GM23338 (cell line): ENCODE measurements around the gene CPNE4. TPM values are rescaled to one million over a fixed set of nuclear protein-coding genes. Genes with fewer than 3 reads are reported as not detected.

Experiments
- ATAC-seq: fragments of 200-7000 bp; cut with Tn5 transposase; 3 replicates; pipeline ENCODE4 v1.9.1; 2020
- DNase-seq: peaks from one replicate; pipeline ENCODE4 v3.0.0-alpha.2; 2015; ENCODE audit warnings: low spot score
- H2AFZ ChIP-seq: fragments of 200-600 bp; sonication (generic); 2 replicates; pipeline ENCODE4 v1.8.0; 2016; ENCODE audit warnings: antibody characterized with exemption, mild to moderate bottlenecking, moderate library complexity
- H3F3A ChIP-seq: fragments of 200-600 bp; sonication (generic); replicated peaks from 2 replicates; pipeline ENCODE4 v1.8.0; 2017; ENCODE audit warnings: antibody characterized with exemption, mixed run types, low read depth
- H3K27ac ChIP-seq: fragments of 200-600 bp; sonication (generic); 2 replicates; pipeline ENCODE4 v1.6.1; 2016; ENCODE audit warnings: low read depth
- H3K27me3 ChIP-seq: fragments of 200-600 bp; sonication (generic); 2 replicates; pipeline ENCODE4 v1.8.0; 2016; ENCODE audit warnings: mild to moderate bottlenecking, mixed run types, moderate library complexity; ENCODE audit not compliant: insufficient read depth
- H3K36me3 ChIP-seq: fragments of 200-600 bp; sonication (generic); 2 replicates; pipeline ENCODE4 v1.8.0; 2016; ENCODE audit warnings: mild to moderate bottlenecking; ENCODE audit not compliant: insufficient read depth
- H3K4me1 ChIP-seq: fragments of 200-600 bp; sonication (generic); 2 replicates; pipeline ENCODE4 v1.8.0; 2016; ENCODE audit warnings: mild to moderate bottlenecking, moderate library complexity; ENCODE audit not compliant: insufficient read depth
- H3K4me2 ChIP-seq: fragments of 200-600 bp; sonication (generic); 2 replicates; pipeline ENCODE4 v1.7.1; 2017; ENCODE audit warnings: mixed run types
- H3K4me3 ChIP-seq: fragments of 200-600 bp; sonication (generic); 2 replicates; pipeline ENCODE4 v1.6.1; 2016; ENCODE audit warnings: mixed run types
- H3K79me2 ChIP-seq: fragments of 200-600 bp; sonication (generic); replicated peaks from 2 replicates; pipeline ENCODE4 v1.8.0; 2017; ENCODE audit warnings: mild to moderate bottlenecking; ENCODE audit not compliant: insufficient read depth
- H3K9me2 ChIP-seq: fragments of 200-600 bp; sonication (generic); 2 replicates; pipeline ENCODE4 v1.8.0; 2017; ENCODE audit not compliant: insufficient read depth
- H4K20me1 ChIP-seq: fragments of 200-600 bp; sonication (generic); replicated peaks from 2 replicates; pipeline ENCODE4 v1.8.0; 2017; ENCODE audit warnings: mild to moderate bottlenecking; ENCODE audit not compliant: insufficient read depth
- H3K27ac Mint-ChIP-seq: 2 replicates; pipeline ENCODE4 v1.8.0; 2020; ENCODE audit warnings: inconsistent platforms, mild to moderate bottlenecking, moderate library complexity, mixed read lengths
- H3K27me3 Mint-ChIP-seq: 3 replicates; pipeline ENCODE4 v1.8.0; 2022; ENCODE audit warnings: low read depth, mild to moderate bottlenecking, moderate library complexity, mixed read lengths, inconsistent platforms; ENCODE audit not compliant: insufficient read depth, poor library complexity
- H3K36me3 Mint-ChIP-seq: 3 replicates; pipeline ENCODE4 v1.8.0; 2021; ENCODE audit warnings: low read depth, mild to moderate bottlenecking, inconsistent platforms, moderate library complexity, mixed read lengths
- H3K4me1 Mint-ChIP-seq: 3 replicates; pipeline ENCODE4 v1.8.0; 2020; ENCODE audit warnings: mild to moderate bottlenecking, inconsistent platforms, mixed read lengths
- H3K4me3 Mint-ChIP-seq: 3 replicates; pipeline ENCODE4 v1.8.0; 2021; ENCODE audit warnings: moderate library complexity, mild to moderate bottlenecking, inconsistent platforms, mixed read lengths
- H3K9me3 Mint-ChIP-seq: 3 replicates; pipeline ENCODE4 v1.8.0; 2020; ENCODE audit warnings: moderate library complexity, mild to moderate bottlenecking, inconsistent platforms, mixed read lengths
- CREB1 ChIP-seq: fragments of 250-450 bp; sonication (Bioruptor Pico); IDR thresholded peaks from 2 replicates; pipeline ENCODE4 v1.5.0; 2020; ENCODE audit warnings: low read depth, mild to moderate bottlenecking, moderate library complexity
- EZH2 ChIP-seq: fragments of 200-600 bp; sonication (generic); IDR thresholded peaks from one replicate; pipeline ENCODE4 v1.8.0; 2017; ENCODE audit warnings: antibody characterized with exemption, mild to moderate bottlenecking, low read depth; ENCODE audit not compliant: unreplicated experiment
- EZH2phosphoT487 ChIP-seq: fragments of 200-600 bp; sonication (generic); IDR thresholded peaks from one replicate; pipeline ENCODE4 v1.8.1; 2018; ENCODE audit warnings: antibody characterized with exemption; ENCODE audit not compliant: unreplicated experiment
- JUNB ChIP-seq: IDR thresholded peaks from one replicate; pipeline ENCODE4 v1.6.1; 2016; ENCODE audit warnings: antibody characterized with exemption; ENCODE audit not compliant: unreplicated experiment
- NANOG ChIP-seq: IDR thresholded peaks from 2 replicates; pipeline ENCODE4 v1.6.1; 2016; ENCODE audit warnings: antibody characterized with exemption, borderline replicate concordance
- POLR2AphosphoS5 ChIP-seq: IDR thresholded peaks from 2 replicates; pipeline ENCODE4 v1.6.1; 2016; ENCODE audit warnings: antibody characterized with exemption, low read depth
- STAT1 ChIP-seq: IDR thresholded peaks from one replicate; pipeline ENCODE4 v1.6.1; 2016; ENCODE audit warnings: antibody characterized with exemption; ENCODE audit not compliant: unreplicated experiment
- ZNF114 ChIP-seq: fragments of 250-450 bp; sonication (Bioruptor Pico); IDR thresholded peaks from 2 replicates; pipeline ENCODE4 v1.5.0; 2020; ENCODE audit warnings: mild to moderate bottlenecking, moderate library complexity
- ZNF331 ChIP-seq: fragments of 250-450 bp; sonication (Bioruptor Pico); IDR thresholded peaks from 2 replicates; pipeline ENCODE4 v1.5.0; 2020; ENCODE audit warnings: low read depth, mild to moderate bottlenecking, moderate library complexity
- polyA plus RNA-seq: library from polyadenylated mRNA; unstranded; fragments of >200 nt; fragmentation: Nextera tagmentation; extraction: Ambion mirVana; gene quantifications from 2 replicates; pipeline ENCODE4 v1.2.1, GENCODE V29; 2016
- total RNA-seq: library from RNA; depleted of rRNA; stranded (reverse); fragments of >200 nt; shearing (Covaris generic); gene quantifications from 2 replicates; pipeline ENCODE4 v1.2.3, GENCODE V29; 2014
- TF ChIP-seq, protein P1 (sequence below): IDR thresholded peaks from 2 replicates; pipeline ENCODE4 v1.6.1; 2016; ENCODE audit warnings: antibody characterized with exemption
- TF ChIP-seq, protein P2 (sequence below): fragments of 250-450 bp; sonication (Bioruptor Pico); IDR thresholded peaks from 2 replicates; pipeline ENCODE4 v1.5.0; 2020; ENCODE audit warnings: mild to moderate bottlenecking, moderate library complexity
- TF ChIP-seq, protein P3 (sequence below), 2 experiments: fragments of 200-600 bp in 1 of 2; sonication (generic) in 1 of 2; conservative IDR thresholded peaks; 2 replicates each; pipeline versions ENCODE4 v1.5.1 to v1.6.1; 2016 to 2017; ENCODE audit warnings: antibody characterized with exemption in 2 of 2, low read depth in 2 of 2, mild to moderate bottlenecking in 2 of 2, moderate library complexity in 1 of 2
- TF ChIP-seq, protein P4 (sequence below): IDR thresholded peaks from one replicate; pipeline ENCODE4 v1.6.1; 2018; ENCODE audit warnings: antibody characterized with exemption; ENCODE audit not compliant: unreplicated experiment

CPNE4 gene
- total and polyA plus RNA-seq, 2 experiments from 2014 or later: 2.0 to 6.5 TPM

DNA sequence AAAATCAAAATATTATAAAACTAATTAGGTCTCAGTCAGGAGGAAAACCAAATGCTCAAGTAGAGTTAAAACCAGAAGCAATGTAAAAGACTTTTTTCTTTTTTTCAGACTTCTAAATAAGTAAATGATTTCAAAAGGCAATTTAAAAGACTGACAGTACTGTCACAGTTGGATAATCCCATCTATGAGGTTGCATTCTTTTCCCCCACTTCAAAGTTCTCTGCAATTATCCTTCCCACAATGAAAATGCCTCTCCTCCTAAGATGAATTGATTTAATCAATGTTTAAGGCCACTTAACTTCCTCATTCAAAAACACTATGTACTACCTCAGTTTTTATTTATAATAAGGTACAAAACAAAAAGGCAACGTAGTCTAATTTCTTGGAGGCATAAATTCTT, 540.1 kb downstream of the CPNE4 start:
- peaks cover 58% of the 10 kb centered on the region for H3K36me3 ChIP-seq
- no peak overlapping the region for H3K27ac Mint-ChIP-seq
- H3K27ac ChIP-seq: no peak overlapping the region

More for the DNA sequence above, 540.1 kb downstream of the CPNE4 start:
- Histone ChIP-seq H3K4me1 (no peaks in the 10 kb centered on the region), H3K27me3 (no peaks in the 10 kb centered on the region), H2AFZ (no peak overlapping the region), H3K9me2 (no peaks in the 10 kb centered on the region), H3K4me3 (no peak overlapping the region), H3K79me2 (peaks cover 89% of the 10 kb centered on the region), H3F3A (no peaks in the 10 kb centered on the region), H3K4me2 (no peak overlapping the region), H4K20me1 (peaks cover 8% of the 10 kb centered on the region; the same call in 1 of the 2 replicates)
- H3K27me3 Mint-ChIP-seq: no peaks in the 10 kb centered on the region
- no peak overlapping the region for H3K4me3 Mint-ChIP-seq
- H3K9me3 Mint-ChIP-seq: no peaks in the 10 kb centered on the region
- H3K4me1 Mint-ChIP-seq: no peaks in the 10 kb centered on the region
- no peak for TF ChIP-seq EZH2
- TF ChIP-seq, protein P1, sequence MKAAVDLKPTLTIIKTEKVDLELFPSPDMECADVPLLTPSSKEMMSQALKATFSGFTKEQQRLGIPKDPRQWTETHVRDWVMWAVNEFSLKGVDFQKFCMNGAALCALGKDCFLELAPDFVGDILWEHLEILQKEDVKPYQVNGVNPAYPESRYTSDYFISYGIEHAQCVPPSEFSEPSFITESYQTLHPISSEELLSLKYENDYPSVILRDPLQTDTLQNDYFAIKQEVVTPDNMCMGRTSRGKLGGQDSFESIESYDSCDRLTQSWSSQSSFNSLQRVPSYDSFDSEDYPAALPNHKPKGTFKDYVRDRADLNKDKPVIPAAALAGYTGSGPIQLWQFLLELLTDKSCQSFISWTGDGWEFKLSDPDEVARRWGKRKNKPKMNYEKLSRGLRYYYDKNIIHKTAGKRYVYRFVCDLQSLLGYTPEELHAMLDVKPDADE: no peak
- no peak for TF ChIP-seq CREB1 (CRISPR knock-in tag)
- TF ChIP-seq, protein P2, sequence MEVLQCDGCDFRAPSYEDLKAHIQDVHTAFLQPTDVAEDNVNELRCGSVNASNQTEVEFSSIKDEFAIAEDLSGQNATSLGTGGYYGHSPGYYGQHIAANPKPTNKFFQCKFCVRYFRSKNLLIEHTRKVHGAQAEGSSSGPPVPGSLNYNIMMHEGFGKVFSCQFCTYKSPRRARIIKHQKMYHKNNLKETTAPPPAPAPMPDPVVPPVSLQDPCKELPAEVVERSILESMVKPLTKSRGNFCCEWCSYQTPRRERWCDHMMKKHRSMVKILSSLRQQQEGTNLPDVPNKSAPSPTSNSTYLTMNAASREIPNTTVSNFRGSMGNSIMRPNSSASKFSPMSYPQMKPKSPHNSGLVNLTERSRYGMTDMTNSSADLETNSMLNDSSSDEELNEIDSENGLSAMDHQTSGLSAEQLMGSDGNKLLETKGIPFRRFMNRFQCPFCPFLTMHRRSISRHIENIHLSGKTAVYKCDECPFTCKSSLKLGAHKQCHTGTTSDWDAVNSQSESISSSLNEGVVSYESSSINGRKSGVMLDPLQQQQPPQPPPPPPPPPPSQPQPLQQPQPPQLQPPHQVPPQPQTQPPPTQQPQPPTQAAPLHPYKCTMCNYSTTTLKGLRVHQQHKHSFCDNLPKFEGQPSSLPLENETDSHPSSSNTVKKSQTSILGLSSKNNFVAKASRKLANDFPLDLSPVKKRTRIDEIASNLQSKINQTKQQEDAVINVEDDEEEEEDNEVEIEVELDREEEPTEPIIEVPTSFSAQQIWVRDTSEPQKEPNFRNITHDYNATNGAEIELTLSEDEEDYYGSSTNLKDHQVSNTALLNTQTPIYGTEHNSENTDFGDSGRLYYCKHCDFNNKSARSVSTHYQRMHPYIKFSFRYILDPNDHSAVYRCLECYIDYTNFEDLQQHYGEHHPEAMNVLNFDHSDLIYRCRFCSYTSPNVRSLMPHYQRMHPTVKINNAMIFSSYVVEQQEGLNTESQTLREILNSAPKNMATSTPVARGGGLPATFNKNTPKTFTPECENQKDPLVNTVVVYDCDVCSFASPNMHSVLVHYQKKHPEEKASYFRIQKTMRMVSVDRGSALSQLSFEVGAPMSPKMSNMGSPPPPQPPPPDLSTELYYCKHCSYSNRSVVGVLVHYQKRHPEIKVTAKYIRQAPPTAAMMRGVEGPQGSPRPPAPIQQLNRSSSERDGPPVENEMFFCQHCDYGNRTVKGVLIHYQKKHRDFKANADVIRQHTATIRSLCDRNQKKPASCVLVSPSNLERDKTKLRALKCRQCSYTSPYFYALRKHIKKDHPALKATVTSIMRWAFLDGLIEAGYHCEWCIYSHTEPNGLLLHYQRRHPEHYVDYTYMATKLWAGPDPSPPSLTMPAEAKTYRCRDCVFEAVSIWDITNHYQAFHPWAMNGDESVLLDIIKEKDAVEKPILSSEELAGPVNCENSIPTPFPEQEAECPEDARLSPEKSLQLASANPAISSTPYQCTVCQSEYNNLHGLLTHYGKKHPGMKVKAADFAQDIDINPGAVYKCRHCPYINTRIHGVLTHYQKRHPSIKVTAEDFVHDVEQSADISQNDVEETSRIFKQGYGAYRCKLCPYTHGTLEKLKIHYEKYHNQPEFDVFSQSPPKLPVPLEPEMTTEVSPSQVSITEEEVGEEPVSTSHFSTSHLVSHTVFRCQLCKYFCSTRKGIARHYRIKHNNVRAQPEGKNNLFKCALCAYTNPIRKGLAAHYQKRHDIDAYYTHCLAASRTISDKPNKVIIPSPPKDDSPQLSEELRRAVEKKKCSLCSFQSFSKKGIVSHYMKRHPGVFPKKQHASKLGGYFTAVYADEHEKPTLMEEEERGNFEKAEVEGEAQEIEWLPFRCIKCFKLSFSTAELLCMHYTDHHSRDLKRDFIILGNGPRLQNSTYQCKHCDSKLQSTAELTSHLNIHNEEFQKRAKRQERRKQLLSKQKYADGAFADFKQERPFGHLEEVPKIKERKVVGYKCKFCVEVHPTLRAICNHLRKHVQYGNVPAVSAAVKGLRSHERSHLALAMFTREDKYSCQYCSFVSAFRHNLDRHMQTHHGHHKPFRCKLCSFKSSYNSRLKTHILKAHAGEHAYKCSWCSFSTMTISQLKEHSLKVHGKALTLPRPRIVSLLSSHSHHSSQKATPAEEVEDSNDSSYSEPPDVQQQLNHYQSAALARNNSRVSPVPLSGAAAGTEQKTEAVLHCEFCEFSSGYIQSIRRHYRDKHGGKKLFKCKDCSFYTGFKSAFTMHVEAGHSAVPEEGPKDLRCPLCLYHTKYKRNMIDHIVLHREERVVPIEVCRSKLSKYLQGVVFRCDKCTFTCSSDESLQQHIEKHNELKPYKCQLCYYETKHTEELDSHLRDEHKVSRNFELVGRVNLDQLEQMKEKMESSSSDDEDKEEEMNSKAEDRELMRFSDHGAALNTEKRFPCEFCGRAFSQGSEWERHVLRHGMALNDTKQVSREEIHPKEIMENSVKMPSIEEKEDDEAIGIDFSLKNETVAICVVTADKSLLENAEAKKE (CRISPR knock-in tag): no peak
- TF ChIP-seq STAT1: no peak
- no peak for TF ChIP-seq EZH2phosphoT487
- TF ChIP-seq, protein P3, sequence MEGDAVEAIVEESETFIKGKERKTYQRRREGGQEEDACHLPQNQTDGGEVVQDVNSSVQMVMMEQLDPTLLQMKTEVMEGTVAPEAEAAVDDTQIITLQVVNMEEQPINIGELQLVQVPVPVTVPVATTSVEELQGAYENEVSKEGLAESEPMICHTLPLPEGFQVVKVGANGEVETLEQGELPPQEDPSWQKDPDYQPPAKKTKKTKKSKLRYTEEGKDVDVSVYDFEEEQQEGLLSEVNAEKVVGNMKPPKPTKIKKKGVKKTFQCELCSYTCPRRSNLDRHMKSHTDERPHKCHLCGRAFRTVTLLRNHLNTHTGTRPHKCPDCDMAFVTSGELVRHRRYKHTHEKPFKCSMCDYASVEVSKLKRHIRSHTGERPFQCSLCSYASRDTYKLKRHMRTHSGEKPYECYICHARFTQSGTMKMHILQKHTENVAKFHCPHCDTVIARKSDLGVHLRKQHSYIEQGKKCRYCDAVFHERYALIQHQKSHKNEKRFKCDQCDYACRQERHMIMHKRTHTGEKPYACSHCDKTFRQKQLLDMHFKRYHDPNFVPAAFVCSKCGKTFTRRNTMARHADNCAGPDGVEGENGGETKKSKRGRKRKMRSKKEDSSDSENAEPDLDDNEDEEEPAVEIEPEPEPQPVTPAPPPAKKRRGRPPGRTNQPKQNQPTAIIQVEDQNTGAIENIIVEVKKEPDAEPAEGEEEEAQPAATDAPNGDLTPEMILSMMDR (conservative IDR thresholded peaks at IDR 0.05; ENCODE audit: low read depth in 2 of 2): no peak
- TF ChIP-seq, protein P4, sequence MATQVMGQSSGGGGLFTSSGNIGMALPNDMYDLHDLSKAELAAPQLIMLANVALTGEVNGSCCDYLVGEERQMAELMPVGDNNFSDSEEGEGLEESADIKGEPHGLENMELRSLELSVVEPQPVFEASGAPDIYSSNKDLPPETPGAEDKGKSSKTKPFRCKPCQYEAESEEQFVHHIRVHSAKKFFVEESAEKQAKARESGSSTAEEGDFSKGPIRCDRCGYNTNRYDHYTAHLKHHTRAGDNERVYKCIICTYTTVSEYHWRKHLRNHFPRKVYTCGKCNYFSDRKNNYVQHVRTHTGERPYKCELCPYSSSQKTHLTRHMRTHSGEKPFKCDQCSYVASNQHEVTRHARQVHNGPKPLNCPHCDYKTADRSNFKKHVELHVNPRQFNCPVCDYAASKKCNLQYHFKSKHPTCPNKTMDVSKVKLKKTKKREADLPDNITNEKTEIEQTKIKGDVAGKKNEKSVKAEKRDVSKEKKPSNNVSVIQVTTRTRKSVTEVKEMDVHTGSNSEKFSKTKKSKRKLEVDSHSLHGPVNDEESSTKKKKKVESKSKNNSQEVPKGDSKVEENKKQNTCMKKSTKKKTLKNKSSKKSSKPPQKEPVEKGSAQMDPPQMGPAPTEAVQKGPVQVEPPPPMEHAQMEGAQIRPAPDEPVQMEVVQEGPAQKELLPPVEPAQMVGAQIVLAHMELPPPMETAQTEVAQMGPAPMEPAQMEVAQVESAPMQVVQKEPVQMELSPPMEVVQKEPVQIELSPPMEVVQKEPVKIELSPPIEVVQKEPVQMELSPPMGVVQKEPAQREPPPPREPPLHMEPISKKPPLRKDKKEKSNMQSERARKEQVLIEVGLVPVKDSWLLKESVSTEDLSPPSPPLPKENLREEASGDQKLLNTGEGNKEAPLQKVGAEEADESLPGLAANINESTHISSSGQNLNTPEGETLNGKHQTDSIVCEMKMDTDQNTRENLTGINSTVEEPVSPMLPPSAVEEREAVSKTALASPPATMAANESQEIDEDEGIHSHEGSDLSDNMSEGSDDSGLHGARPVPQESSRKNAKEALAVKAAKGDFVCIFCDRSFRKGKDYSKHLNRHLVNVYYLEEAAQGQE: no peak
- TF ChIP-seq ZNF114 (CRISPR knock-in tag): no peak
- no peak for TF ChIP-seq ZNF331 (CRISPR knock-in tag)
- TF ChIP-seq JUNB: no peak
- no peak for TF ChIP-seq NANOG
- no peak for TF ChIP-seq POLR2AphosphoS5
- no peak for ATAC-seq
- peaks cover 58% of the 10 kb centered on the region for H3K36me3 Mint-ChIP-seq
- DNase-seq: no peak
